ENCODE results near the gene SORCS1.

The SORCS1 gene

DNA sequence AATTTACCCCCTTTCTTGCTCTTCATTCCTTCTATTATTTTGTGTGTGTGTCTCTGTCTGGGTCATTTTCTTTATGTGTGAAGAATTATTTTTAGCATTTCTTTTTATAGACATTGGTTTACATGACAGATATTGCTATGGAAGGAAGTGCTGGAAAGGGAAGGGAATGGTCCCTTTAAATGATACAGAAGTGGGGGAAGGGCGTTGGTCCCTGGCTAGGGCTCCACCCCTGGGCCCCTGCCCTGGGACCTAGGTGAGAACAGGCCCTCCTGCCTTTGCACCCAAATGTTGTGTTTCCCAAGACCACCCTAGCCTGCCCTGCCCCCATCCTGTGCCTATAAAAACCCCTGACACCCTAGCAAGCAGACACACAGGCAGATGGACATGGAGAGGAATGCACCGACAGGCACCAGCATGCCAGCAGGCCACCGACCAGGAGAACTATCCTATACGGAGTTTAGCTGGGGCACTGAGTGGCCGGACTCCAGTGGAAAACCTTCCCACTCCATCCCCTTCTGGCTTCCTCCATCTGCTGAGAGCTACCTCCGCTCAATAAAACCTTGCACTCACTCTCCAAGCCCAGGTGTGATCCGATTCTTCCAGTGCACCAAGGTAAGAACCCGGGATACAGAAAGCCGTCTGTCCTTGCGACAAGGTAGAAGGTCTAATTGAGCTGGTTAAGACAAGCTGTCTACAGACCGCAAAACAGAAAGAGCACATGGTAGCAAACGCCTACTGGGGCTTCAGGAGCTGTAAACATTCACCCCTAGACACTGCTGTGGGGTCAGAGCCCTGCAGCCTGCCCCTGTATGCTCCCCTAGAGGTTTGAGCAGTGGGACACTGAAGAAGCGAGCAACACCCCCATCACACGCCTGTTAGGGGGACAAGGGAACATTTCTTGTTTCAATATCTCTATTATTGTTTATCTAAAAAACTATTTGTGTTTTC is 515.7 kb downstream of the SORCS1 start:
- H3K4me3 ChIP-seq (ENCODE audit: low read length) = no peak overlapping the region
- DNase-seq (ENCODE audit: low read depth) = no peak
- TF ChIP-seq, protein P1, sequence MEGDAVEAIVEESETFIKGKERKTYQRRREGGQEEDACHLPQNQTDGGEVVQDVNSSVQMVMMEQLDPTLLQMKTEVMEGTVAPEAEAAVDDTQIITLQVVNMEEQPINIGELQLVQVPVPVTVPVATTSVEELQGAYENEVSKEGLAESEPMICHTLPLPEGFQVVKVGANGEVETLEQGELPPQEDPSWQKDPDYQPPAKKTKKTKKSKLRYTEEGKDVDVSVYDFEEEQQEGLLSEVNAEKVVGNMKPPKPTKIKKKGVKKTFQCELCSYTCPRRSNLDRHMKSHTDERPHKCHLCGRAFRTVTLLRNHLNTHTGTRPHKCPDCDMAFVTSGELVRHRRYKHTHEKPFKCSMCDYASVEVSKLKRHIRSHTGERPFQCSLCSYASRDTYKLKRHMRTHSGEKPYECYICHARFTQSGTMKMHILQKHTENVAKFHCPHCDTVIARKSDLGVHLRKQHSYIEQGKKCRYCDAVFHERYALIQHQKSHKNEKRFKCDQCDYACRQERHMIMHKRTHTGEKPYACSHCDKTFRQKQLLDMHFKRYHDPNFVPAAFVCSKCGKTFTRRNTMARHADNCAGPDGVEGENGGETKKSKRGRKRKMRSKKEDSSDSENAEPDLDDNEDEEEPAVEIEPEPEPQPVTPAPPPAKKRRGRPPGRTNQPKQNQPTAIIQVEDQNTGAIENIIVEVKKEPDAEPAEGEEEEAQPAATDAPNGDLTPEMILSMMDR (conservative IDR thresholded peaks at IDR 0.05; ENCODE audit: low read length) = no peak

DNA sequence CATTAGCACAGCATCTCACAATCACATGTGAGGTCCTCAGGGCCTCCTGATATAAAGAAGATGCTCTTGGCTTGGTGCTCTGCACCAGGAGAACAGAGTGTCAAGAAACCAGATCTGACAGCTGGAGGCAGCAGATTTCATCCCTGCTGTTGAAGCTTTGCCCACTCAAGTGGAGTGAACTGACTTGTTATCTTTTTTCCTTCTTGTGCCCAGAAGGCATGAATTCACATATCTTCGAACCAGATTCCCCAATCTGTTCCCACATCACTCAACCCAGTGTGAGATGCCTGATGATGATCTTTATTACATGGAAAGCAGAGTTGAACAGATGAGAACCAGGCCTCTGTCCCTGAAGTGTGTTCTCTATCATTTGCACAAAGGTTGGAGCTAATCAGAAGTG is 521.0 kb downstream of the SORCS1 start:
- TF ChIP-seq, protein P1 (conservative IDR thresholded peaks at IDR 0.05; ENCODE audit: low read length) = no peak

DNA sequence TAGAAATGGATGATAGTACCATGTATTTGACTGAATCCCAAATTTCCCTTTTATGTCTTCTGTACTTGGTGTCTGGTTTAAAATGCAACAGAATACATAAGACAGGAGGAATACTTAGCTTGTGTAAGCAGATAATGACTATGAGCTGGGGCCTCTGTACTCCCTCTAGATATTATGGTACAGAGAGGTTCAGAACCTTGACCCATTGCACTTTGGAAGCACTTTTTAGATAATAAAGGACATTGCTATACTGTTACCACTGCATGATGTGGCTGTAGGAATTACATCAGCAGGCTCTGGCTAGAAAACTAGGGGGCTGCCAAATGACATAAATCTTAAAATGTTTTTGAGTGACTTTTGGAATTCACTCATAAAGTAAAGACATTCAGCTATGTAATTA is 526.6 kb downstream of the SORCS1 start:
- no peak for DNase-seq (ENCODE audit: low read depth)
- TF ChIP-seq, protein P1 (conservative IDR thresholded peaks at IDR 0.05; ENCODE audit: low read length) = no peak
- no peak overlapping the region for H3K4me3 ChIP-seq (ENCODE audit: low read length)

More for the DNA sequence above, 521.0 kb downstream of the SORCS1 start:
- no peak overlapping the region for H3K4me3 ChIP-seq (ENCODE audit: low read length)
- no peak for DNase-seq (ENCODE audit: low read depth)

DNA sequence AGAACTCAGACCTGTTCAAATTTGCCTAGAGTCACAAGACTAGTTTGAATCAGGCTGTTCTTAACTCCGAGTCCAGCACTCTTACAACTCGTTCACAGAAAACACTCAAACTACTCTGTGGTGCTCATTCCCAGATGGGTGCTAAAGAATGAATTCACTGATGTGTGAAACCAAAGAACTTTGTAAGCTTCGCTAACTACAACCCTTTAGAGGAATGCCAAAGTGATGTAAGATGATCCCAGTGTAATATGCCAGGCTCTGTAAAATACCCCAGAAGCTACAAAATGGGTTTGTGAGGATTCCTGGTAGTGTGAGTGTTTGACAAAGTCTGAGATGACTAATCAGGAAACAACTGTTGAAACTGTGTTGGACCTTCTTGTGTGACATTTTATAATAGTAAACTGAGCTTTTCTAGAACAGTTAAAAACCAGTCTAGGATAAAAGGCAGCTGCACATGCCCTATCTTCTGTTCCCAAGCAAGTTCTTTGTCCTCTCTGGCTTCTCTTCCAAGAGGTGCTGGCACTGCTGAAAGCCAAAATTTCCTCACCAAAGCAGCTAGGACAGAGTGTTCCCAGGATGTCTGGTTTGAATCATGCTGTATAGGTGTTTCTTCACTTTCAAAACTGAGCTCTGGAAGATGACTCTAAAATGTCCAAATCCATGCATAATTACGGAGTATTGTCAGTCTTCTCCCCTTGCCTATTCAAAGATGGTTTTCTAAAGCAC is 527.6 kb downstream of the SORCS1 start:
- TF ChIP-seq, protein P1 (conservative IDR thresholded peaks at IDR 0.05; ENCODE audit: low read length) = no peak
- no peak for DNase-seq (ENCODE audit: low read depth)
- no peak overlapping the region for H3K4me3 ChIP-seq (ENCODE audit: low read length)

DNA sequence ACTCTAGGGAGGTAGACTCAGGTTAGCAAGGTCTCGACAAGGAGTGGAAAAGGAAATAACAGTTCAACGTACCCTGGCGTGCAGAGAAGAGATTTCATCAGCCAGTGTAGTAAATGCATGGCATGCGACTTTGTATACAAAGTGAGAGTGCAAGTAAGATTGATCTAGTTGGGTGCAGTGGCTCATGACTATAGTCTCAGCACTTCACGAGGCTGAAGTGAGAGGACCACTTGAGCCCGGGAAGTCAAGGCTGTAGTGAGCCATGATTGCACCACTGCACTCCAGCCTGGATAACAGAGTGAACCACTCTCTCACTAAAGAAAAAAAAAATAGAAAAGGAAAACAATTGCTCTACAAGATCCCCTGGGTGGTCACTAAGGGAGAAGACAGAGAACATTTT is 528.6 kb downstream of the SORCS1 start:
- DNase-seq (ENCODE audit: low read depth) = no peak
- H3K4me3 ChIP-seq (ENCODE audit: low read length) = no peak overlapping the region
- TF ChIP-seq, protein P1 (conservative IDR thresholded peaks at IDR 0.05; ENCODE audit: low read length) = no peak

DNA sequence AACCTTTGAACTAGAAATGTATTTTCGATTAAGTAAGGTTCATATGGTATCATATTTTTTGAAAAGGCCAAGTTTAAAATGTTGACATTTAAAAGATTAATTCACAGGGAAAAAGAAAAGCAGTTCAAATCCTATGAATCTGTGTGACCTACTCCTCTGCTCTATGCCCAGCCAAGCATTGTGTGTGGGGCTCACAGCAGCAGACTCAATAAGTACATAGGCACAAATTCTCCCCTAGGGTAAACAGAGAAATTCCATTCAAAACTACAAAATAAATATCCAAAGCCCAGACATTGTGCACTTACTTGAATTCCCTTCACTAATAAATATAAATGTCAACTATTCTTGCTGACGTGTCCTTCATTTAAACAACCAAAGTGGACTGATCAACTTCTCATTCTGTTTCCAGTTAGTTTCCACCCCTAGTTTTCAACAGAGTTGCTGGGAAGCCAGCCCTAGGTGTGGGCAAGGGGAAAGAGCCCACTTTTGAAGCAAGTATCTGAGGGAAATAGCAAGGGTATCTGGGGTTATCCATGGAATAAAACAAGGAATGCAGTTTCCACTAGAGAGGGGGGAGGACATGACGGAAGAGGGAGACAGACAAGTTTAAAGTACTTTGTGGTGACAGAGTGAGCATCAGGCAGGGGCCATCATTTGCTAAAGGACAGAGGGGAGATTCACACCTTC is 533.3 kb downstream of the SORCS1 start:
- H3K4me3 ChIP-seq (ENCODE audit: low read length) = no peak overlapping the region
- DNase-seq (ENCODE audit: low read depth) = no peak
- TF ChIP-seq, protein P1 (conservative IDR thresholded peaks at IDR 0.05; ENCODE audit: low read length) = no peak

Data from AG10803 (cell line).